Cardiac muscle cell (in vitro differentiated cells and primary cell): ENCODE results near the gene ERG. TPM values are rescaled to one million over a fixed set of nuclear protein-coding genes. Genes with fewer than 3 reads are reported as not detected.

Source experiments
- DNase-seq, 2 donors: peaks; one replicate each; pipeline versions ENCODE4 v3.0.0 to v3.0.0-alpha.2; 2010 to 2017; ENCODE audit warnings: low read depth in 1 of 2, low spot score in 1 of 2
- H3K27ac ChIP-seq: fragments of 200-600 bp; sonication (generic); 2 replicates; pipeline ENCODE4 v1.5.1; 2016
- H3K27me3 ChIP-seq: fragments of 200-600 bp; sonication (generic); 2 replicates; pipeline ENCODE4 v1.6.0; 2016; ENCODE audit warnings: control low read depth
- H3K36me3 ChIP-seq: fragments of 200-600 bp; sonication (generic); 2 replicates; pipeline ENCODE4 v1.5.1; 2016; ENCODE audit warnings: control low read depth
- H3K4me1 ChIP-seq: fragments of 200-600 bp; sonication (generic); 2 replicates; pipeline ENCODE4 v1.8.1; 2017; ENCODE audit warnings: low read depth, mild to moderate bottlenecking, mixed run types
- H3K4me3 ChIP-seq: fragments of 200-600 bp; sonication (generic); 2 replicates; pipeline ENCODE4 v1.5.1; 2016; ENCODE audit warnings: mild to moderate bottlenecking
- H3K9me3 ChIP-seq: fragments of 200-600 bp; sonication (generic); 2 replicates; pipeline ENCODE4 v1.5.1; 2017; ENCODE audit warnings: low read depth, mild to moderate bottlenecking, control low read depth
- CTCF ChIP-seq: IDR thresholded peaks from 2 replicates; pipeline ENCODE4 v1.5.1; 2012; ENCODE audit warnings: low read depth, mild to moderate bottlenecking, low read length
- polyA plus RNA-seq: library from polyadenylated mRNA; unstranded; fragments of >200 nt; fragmentation: Nextera tagmentation; extraction: Ambion mirVana; gene quantifications from 2 replicates; pipeline ENCODE4 v1.2.1, GENCODE V29; 2016
- total RNA-seq: library from RNA; depleted of rRNA; stranded (reverse); fragments of >200 nt; gene quantifications from 2 replicates; pipeline ENCODE4 v1.2.3, GENCODE V29; 2016

Gene ERG
- total and polyA plus RNA-seq, 2 experiments from 2014 or later: 1.5 TPM; not detected in 1

GRCh38 chr21:38400195-38400919 is 97.9 kb downstream of the ERG start:
- TF ChIP-seq CTCF: no peak
- no peak for DNase-seq
- H3K27me3 ChIP-seq: no peaks in the 10 kb centered on the region

GRCh38 chr21:38399103-38399502 is 99.2 kb downstream of the ERG start:
- Histone ChIP-seq H3K27me3 (no peaks in the 10 kb centered on the region), H3K36me3 (no peaks in the 10 kb centered on the region), H3K27ac (no peak overlapping the region), H3K9me3 (no peaks in the 10 kb centered on the region), H3K4me3 (no peak overlapping the region), H3K4me1 (no peaks in the 10 kb centered on the region)
- no peak for DNase-seq
- no peak for TF ChIP-seq CTCF

More at GRCh38 chr21:38400195-38400919, 97.9 kb downstream of the ERG start:
- Histone ChIP-seq H3K4me3 (no peak overlapping the region), H3K36me3 (no peaks in the 10 kb centered on the region), H3K4me1 (no peaks in the 10 kb centered on the region), H3K27ac (no peak overlapping the region), H3K9me3 (no peaks in the 10 kb centered on the region)

- no peak for TF ChIP-seq CTCF
- Histone ChIP-seq H3K9me3 (no peaks in the 10 kb centered on the region), H3K4me1 (no peaks in the 10 kb centered on the region), H3K36me3 (no peaks in the 10 kb centered on the region), H3K27ac (no peak overlapping the region), H3K27me3 (no peaks in the 10 kb centered on the region), H3K4me3 (no peak overlapping the region)
- DNase-seq: no peak
Observed at GRCh38 chr21:38396325-38396724, 102.0 kb downstream of the ERG start.

- H3K27ac ChIP-seq: no peak overlapping the region
- no peak for DNase-seq
- no peaks in the 10 kb centered on the region for H3K36me3 ChIP-seq
- no peak for TF ChIP-seq CTCF
- no peaks in the 10 kb centered on the region for H3K4me1 ChIP-seq
- H3K27me3 ChIP-seq: no peaks in the 10 kb centered on the region
- H3K4me3 ChIP-seq: no peak overlapping the region
- H3K9me3 ChIP-seq: no peaks in the 10 kb centered on the region
Observed at GRCh38 chr21:38395581-38395980, 102.7 kb downstream of the ERG start.

- Histone ChIP-seq H3K4me3 (no peak overlapping the region), H3K36me3 (no peaks in the 10 kb centered on the region), H3K4me1 (no peaks in the 10 kb centered on the region), H3K27ac (no peak overlapping the region), H3K27me3 (no peaks in the 10 kb centered on the region), H3K9me3 (no peaks in the 10 kb centered on the region)
- no peak for DNase-seq
- TF ChIP-seq CTCF: no peak
Observed at GRCh38 chr21:38392661-38393060, 105.6 kb downstream of the ERG start.
